Measurements from ENCODE around the gene CTIF. TPM values are rescaled to one million over a fixed set of nuclear protein-coding genes. Genes with fewer than 3 reads are reported as not detected.

Gene CTIF
- total RNA-seq, 1 experiment from 2014 or later = 26.5 TPM

GRCh38 chr18:48904091-48904490 lies 365.3 kb downstream of the CTIF start:
- BruUV-seq (replicated peaks) = no TSS peak
- ChIA-PET POLR2A (no interaction called here), CTCF (interaction anchor here (0.6 kb wide), 1 partner anchor 21 kb away, joined by 3 read pairs; no protein-coding TSS in a partner anchor)
- Histone ChIP-seq H3K4me3 (ENCODE audit: low read depth in 2 of 2, low read length in 2 of 2) (no peak overlapping the region), H3K36me3 (ENCODE audit: control insufficient read depth, insufficient read depth, low read length) (no peaks in the 10 kb centered on the region; the same call in 1 of the 2 replicates), H3K27ac (ENCODE audit: low read length) (no peak overlapping the region), H3K27me3 (ENCODE audit: control insufficient read depth, insufficient read depth, low read length) (no peaks in the 10 kb centered on the region), H3K9me3 (ENCODE audit: control insufficient read depth, insufficient read depth, low read depth, low read length) (no peaks in the 10 kb centered on the region), H3K4me1 (ENCODE audit: control insufficient read depth, insufficient read depth, low read length) (no peaks in the 10 kb centered on the region)
- intact Hi-C loops (cut with micrococcal nuclease; ENCODE audit: unreplicated experiment) (no loop called here), in situ Hi-C loops (cut with HindIII; ENCODE audit: low pct_unique_long_range_greater_than_20kb, low sequenced_read_pairs) (no loop called here)
- no peak for ATAC-seq
- DNase-seq (ENCODE audit: low read depth, low spot score) = no peak
- TF ChIP-seq REST (IDR thresholded peaks at IDR 0.05; ENCODE audit: insufficient read depth in 1 of 2, low read depth in 2 of 2, low read length in 1 of 2) = no peak
- no peak for TF ChIP-seq TCF7L2 (IDR thresholded peaks at IDR 0.05; ENCODE audit: low read depth, low read length)
- TF ChIP-seq CTCF (IDR thresholded peaks at IDR 0.05) = no peak

- CTCF ChIA-PET = no interaction called here
- POLR2A ChIA-PET = no interaction called here
- Histone ChIP-seq H3K27ac (ENCODE audit: low read length) (no peak overlapping the region), H3K4me1 (ENCODE audit: control insufficient read depth, insufficient read depth, low read length) (no peaks in the 10 kb centered on the region), H3K9me3 (ENCODE audit: control insufficient read depth, insufficient read depth, low read depth, low read length) (no peaks in the 10 kb centered on the region), H3K27me3 (ENCODE audit: control insufficient read depth, insufficient read depth, low read length) (no peaks in the 10 kb centered on the region), H3K36me3 (ENCODE audit: control insufficient read depth, insufficient read depth, low read length) (no peaks in the 10 kb centered on the region; the same call in 1 of the 2 replicates), H3K4me3 (ENCODE audit: low read depth in 2 of 2, low read length in 2 of 2) (no peak overlapping the region)
- DNase-seq (ENCODE audit: low read depth, low spot score) (no peak), ATAC-seq (no peak)
- no peak for TF ChIP-seq TCF7L2 (IDR thresholded peaks at IDR 0.05; ENCODE audit: low read depth, low read length)
- in situ Hi-C loops (cut with HindIII; ENCODE audit: low pct_unique_long_range_greater_than_20kb, low sequenced_read_pairs) = no loop called here
- intact Hi-C loops (cut with micrococcal nuclease; ENCODE audit: unreplicated experiment) = no loop called here
- no TSS peak for BruUV-seq (replicated peaks)
These were observed 366.1 kb downstream of the CTIF start for GRCh38 chr18:48904847-48905394.

- POLR2A ChIA-PET = no interaction called here
These were observed 366.7 kb downstream of the CTIF start for GRCh38 chr18:48905513-48905912.

More at GRCh38 chr18:48905513-48905912, 366.7 kb downstream of the CTIF start:
- no peaks in the 10 kb centered on the region; the same call in 1 of the 2 replicates for H3K36me3 ChIP-seq (ENCODE audit: control insufficient read depth, insufficient read depth, low read length)
- H3K27me3 ChIP-seq (ENCODE audit: control insufficient read depth, insufficient read depth, low read length) = no peaks in the 10 kb centered on the region
- intact Hi-C loops (cut with micrococcal nuclease; ENCODE audit: unreplicated experiment) (no loop called here), in situ Hi-C loops (cut with HindIII; ENCODE audit: low pct_unique_long_range_greater_than_20kb, low sequenced_read_pairs) (no loop called here)
- no peak overlapping the region for H3K4me3 ChIP-seq (ENCODE audit: low read depth in 2 of 2, low read length in 2 of 2)
- no peak for ATAC-seq
- no peaks in the 10 kb centered on the region for H3K4me1 ChIP-seq (ENCODE audit: control insufficient read depth, insufficient read depth, low read length)
- DNase-seq (ENCODE audit: low read depth, low spot score) = no peak
- CTCF ChIA-PET = no interaction called here
- BruUV-seq (replicated peaks) = no TSS peak
- no peak overlapping the region for H3K27ac ChIP-seq (ENCODE audit: low read length)
- TF ChIP-seq TCF7L2 (IDR thresholded peaks at IDR 0.05; ENCODE audit: low read depth, low read length) (no peak), SIN3A (IDR thresholded peaks at IDR 0.05; ENCODE audit: borderline replicate concordance, insufficient read depth, low read depth, low read length) (no peak), REST (IDR thresholded peaks at IDR 0.05; ENCODE audit: insufficient read depth in 1 of 2, low read depth in 2 of 2, low read length in 1 of 2) (no peak), CTCF (IDR thresholded peaks at IDR 0.05) (no peak), POLR2AphosphoS5 (IDR thresholded peaks at IDR 0.05; ENCODE audit: low read depth, low read length) (no peak)
- no peaks in the 10 kb centered on the region for H3K9me3 ChIP-seq (ENCODE audit: control insufficient read depth, insufficient read depth, low read depth, low read length)
